ENCODE results near the gene MTA1.

The MTA1 gene

DNA sequence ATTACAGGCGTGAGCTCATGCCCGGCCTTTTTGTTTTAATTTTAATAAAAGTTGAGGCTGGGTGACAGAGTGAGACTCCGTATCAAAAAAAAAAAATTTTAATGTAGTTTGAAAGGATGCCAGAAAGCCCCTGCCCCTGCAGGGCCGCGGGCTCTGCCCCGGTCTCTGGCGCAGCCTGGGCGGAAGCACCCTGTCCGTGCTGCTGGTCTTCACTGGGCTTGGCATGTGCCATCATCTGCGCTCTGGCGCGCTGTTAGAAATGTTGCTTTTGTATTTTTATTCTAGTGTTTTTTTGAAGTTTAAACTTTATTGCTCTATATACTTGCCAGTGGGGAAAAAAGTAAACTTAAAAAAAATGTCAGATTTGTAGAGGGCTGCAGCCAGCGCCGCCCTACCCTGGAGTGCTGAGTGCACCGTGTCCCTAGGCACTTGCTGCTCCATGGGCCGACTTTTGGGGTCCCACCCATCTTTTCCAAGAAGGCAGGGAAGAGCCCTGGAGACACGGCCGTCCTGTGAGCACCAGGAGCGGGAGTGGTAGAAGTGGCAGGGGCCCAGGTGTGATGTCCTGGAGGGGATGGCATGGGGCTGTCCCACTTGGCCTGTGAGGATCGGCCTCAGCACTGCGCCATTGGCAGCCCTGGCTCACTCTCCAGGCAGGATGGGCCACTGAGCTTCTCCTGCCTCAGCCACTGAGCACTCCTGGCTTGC lies 4.0 kb downstream of the MTA1 start:
- DNase-seq (ENCODE audit: low read depth in 2 of 2), result no peak

DNA sequence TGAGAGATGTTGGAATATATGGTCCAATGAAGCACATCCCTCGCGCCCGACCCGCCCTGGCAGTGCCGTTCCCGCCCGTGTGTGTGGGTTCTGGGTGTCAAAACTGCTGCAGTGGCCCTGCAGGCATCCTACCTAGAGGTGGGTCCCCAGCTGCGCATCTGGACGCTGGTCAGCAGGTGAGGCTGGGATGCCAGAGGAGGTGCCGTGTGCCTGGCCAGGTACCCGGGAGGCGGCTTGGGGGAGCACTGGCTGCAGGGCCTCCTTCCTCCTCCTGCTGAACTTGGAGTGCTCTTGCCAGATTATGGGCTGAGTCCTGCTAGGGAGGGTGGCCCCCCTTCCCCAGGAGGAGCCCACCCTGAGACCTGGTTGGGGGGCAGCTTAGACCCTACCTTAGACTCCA lies 5.2 kb downstream of the MTA1 start:
- no peak for DNase-seq (ENCODE audit: low read depth in 2 of 2)

DNA sequence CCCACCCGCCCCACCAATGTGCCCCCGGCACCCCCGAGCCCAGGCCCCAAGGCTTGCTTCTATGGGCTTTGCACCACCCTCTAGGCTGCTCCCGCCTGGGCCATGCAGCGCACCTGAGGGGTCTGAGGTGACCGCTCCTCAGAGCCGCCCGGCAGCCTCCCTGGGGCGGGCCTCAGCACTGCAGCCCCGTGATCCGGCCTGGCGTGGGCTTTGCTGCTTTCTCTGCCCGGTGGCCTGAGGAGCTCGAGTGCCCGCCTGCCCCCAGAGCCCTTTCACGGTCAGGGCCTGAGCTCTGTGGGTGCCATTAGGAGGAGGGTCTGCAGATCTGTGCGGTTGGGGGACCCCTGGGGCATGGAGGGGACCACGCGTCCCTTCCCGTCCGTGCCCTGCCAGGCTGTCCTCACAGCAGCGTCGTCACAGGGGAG lies 6.2 kb downstream of the MTA1 start:
- DNase-seq (ENCODE audit: low read depth in 2 of 2), result no peak

DNA sequence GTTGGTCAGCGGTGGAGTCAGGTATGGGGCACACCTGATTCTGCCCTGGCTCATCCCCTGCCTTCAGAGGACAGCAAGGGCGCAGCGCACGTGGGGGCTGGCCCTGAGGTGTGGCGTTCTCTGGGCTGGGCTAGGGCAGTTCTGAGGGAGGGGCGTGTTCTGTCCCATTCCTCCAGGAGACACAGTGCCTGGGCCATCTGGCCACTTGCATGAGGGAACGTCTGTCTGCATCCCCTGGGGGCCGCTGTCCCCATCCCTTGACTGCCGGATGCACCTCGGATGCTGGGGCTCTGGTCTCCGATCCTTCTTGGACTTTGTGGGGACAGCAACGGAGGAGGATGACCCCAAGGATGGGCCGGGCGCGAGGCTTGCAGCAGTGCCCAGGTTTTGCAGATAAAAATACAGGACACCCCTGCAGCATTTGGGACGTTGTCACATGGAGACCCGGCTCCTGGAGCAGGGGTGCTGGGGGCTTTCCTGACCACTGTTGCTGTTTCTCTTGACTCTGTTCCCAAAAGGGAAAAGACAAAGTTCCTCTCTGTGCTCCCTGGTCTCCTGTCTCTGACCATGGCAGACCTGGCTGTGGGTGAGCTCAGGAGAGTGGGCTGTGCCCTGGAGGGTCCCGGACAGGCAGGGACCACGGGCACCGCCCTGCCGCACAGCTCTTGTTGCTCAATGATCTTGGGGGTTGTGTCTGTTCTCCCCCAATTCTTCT lies 6.9 kb downstream of the MTA1 start:
- DNase-seq (ENCODE audit: low read depth in 2 of 2), result no peak

DNA sequence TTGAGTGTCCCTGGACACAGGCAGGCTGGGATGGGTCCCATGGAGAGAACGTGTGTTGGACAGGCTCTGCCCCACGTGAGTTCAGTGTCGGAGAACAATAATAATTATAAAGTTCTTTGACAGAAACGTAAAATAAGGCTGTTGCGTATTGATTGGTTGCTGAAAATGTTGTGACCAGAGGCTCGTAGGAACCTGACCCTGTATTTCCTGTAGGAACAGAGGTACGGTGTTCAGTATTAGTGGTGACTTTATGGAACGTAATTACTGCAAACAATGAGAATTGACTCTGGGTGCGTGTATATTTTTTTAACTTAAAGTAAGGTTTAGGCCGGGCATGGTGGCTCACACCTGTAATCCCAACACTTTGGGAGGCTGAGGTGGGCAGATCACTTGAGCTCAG lies 7.8 kb downstream of the MTA1 start:
- no peak for DNase-seq (ENCODE audit: low read depth in 2 of 2)

DNA sequence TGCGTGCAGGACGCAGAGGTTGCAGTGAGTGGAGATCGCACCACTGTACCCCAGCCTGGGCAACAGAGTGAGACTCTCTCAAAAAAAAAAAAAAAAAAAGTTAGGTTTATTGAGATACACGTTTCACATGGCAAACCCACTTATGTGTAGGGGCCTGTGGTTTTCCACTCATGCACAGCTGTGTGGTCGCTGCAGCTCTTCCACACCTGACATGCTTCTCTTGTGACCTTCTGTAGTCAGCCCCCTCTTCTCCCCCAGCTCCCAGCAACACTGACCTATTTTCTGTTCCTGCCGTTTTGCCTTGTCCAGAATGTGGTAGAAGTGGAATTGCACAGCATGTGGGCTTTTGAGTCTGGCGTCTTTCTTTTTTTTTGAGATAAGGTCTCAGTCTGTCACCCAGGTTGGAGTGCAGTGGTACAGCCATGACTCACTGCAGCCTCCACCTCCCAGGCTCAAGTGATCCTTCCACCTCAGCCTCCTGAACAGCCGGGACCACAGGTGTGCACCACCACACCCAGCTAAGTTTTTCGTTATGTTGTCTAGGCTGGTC lies 8.4 kb downstream of the MTA1 start:
- DNase-seq (ENCODE audit: low read depth in 2 of 2), result no peak

DNA sequence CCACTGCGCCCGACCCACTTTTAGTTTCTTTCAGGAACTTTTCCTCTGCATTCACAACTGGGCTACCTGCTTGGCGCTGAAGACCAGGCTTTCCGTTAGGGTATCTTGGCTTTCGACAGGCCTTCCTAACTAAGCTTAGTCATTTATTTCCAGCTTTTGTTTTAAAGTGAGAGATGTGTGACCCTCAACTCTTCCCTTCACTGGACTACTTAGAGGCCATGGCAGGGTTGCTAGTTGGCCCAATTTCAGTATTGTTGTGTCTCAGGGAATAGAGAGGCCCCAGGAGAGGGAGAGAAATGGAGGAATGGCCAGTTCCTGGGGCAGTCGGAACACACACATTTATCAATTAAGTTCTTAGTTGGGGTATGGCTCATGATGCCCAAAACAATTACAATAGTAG lies 10.4 kb downstream of the MTA1 start:
- DNase-seq (ENCODE audit: low read depth in 2 of 2), result no peak

DNA sequence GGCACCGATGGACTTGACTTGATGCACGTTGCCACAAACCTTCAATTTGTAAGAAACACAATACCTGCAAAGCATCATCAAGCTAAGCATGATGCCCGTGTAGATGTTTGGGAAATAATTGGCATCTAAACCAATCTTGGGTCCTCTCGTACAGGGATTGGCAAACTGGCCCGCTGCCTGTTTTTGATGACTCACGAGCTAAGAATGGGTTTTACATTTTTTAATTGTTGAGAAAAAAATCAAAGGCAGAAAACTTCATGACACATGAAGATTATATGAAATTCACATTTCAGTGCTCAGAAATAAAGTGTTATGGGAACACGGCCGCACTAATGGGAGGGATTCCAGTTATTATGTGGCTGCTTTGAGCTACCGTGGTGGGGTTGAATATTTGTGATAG lies 10.9 kb downstream of the MTA1 start:
- DNase-seq (ENCODE audit: low read depth in 2 of 2), result no peak

DNA sequence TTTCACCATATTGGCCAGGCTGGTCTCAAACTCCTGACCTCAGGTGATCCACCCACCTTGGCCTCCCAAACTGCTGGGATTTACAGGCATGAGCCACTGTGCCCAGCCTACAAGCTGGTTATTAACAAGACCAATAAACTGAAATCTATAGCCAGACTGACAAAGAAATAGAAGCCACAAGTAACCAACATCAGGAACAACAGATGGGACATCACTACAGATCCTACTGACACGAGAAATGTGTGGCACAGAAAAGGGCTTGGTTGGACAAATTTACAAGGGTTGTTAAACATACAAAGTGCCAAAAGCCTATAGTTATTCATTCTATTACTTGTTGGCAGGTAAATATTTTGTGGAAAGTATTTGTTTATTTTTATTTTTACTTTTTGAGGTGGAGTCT lies 11.6 kb downstream of the MTA1 start:
- DNase-seq (ENCODE audit: low read depth in 2 of 2), result no peak

DNA sequence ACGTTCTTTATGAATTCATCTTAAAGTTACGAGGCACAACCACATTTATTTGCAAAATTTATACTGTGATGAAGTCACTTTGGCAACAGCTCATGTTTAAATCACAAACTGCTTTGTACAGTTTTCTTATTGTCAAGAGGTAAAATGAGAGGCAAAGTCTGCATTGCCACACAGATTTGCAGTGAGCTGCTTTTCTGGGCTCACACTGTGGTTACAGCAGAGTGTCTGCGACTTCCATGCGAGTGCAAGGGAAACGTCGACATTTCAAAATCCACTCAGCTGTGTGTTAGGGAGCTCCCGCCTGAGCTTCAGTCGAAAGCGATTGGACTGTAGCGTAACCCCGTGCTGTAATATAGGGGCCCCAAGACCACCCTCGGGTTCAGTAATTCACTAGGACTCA lies 13.0 kb downstream of the MTA1 start:
- no peak for DNase-seq (ENCODE audit: low read depth in 2 of 2)

DNA sequence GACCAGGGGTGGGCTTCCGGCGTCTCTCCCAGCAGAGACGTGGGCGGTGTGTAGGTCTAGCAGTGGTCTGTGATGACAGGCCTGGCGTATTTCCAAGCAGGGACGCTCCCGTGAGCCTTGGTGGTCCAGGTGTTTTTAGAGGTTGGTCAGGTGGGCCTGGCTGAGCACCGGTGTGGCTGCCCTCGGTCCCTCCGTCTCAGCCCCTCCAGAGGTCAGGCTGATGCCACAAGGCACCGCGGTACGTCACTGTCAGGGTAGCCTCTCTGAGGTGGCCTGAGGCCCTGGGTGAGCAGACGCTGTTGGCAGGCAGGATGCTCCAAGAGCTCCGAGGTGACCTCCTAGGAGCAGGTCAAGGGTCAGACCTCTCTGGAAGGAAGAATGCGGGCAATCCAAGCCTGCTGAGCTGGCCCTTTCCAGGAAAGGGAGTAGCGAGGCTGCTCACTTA lies 13.6 kb downstream of the MTA1 start:
- no peak for DNase-seq (ENCODE audit: low read depth in 2 of 2)

DNA sequence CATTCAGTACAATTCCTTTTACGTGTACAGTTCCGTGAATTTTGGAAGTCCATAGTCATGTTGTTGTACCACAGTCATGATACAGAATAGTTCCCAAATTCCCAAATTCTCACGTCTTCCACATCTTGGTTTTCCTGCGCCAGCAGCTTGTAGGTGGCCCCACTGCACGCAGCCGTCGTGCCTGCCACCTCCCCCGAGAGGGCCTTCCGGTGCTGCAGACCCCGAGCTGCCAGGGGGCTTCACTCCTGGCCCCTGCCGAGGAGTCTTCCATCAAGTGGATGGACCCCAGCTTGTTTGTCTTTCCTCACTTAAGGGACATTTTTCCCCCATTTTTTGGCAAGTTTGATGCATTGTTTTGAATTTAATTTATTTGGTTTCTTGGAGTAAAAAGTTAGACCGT lies 16.8 kb downstream of the MTA1 start:
- DNase-seq (ENCODE audit: low read depth in 2 of 2), result no peak

DNA sequence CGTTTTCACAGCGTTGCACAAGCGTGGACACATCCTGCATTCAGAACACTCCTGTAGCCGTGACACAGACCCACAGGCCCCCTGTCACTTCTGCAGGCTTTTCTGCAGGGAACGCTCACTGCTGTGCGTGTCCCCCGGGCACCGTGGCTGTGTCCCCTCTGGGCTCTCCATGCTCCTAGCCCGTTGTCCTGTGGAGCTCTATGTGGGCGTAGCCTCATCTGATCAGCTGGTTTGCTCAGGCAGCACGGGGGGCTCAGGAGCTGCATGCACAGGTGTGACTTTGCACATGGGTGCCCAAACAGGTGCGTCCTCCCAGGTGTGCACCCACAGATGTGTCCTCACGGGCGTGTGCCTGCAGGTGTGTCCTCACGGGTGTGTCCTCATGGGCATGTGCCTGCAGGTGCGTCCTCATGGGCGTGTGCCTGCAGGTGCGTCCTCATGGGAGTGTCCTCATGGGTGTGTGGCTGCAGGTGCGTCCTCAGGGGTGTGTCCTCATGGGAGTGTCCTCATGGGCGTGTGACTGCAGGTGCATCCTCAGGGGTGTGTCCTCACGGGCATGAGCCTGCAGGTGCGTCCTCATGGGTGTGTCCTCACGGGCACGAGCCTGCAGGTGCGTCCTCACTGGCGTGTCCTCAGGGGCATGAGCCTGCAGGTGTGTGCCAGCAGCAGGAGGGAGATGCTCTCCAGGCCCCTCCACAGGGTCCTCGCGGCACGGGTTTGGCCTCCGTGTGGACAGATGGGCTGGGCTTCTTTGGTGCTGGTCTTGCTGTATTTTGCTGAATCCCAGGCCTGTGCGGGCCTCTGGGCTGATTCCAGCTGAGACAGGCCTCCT lies 17.5 kb downstream of the MTA1 start:
- DNase-seq (ENCODE audit: low read depth in 2 of 2), result no peak

DNA sequence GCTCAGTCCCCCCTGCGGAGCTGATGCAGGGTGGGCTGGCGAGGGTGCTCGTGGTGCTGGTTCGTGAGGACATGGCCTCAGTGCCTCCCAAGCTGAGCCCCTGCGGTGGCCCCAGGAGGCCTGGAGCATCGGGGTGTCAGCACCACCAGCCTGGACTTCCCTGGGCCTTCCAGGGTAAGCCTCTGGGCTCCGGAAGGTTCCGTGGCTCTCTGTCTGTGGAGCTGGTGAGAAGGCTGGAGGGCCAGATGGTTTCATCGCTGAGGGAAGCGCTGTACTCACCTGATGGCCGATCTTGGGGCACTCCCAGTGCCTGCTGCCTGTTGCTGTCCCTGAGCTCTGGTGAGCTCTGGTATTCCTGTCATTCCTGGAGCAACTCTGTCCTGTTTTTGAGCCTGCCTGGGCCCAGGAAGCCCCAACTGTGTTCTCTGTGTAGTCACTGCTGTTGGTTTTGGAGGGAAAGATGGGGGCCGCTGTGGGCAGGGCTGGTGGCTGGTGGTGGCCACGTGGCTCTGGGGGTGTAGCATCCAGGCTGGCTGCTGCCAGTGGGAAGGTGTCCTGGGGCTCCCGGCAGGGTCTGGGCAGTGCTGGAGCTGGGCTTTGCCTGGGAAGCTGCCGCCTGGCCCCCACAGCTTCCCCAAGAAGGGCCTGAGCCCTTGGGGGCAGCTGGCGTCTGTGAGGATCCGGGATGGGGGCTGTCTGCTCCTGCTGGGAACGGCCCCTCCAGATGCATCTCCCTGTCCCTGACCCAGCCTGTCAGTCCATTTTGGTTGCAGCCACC lies 18.3 kb downstream of the MTA1 start:
- DNase-seq (ENCODE audit: low read depth in 2 of 2), result no peak

DNA sequence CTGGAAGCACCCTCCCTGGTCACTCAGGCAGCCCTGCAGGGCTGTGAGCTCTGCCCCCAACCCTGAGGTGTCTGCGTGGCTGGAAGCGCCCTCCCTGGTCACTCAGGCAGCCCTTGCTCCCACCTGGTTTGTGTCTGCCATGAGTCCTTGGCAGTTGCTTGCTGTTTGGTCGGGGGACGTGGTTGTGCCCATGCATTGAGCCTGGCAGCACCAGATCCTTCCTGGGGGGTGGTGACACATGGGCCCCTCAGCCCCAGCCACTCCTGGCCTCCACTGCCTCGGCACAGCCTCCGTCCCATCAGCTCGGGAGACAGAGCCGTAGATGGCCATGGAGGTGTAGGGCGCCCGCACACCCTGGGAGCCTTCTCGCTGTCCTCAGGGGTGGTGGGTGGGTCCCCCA lies 19.6 kb downstream of the MTA1 start:
- no peak for DNase-seq (ENCODE audit: low read depth in 2 of 2)

DNA sequence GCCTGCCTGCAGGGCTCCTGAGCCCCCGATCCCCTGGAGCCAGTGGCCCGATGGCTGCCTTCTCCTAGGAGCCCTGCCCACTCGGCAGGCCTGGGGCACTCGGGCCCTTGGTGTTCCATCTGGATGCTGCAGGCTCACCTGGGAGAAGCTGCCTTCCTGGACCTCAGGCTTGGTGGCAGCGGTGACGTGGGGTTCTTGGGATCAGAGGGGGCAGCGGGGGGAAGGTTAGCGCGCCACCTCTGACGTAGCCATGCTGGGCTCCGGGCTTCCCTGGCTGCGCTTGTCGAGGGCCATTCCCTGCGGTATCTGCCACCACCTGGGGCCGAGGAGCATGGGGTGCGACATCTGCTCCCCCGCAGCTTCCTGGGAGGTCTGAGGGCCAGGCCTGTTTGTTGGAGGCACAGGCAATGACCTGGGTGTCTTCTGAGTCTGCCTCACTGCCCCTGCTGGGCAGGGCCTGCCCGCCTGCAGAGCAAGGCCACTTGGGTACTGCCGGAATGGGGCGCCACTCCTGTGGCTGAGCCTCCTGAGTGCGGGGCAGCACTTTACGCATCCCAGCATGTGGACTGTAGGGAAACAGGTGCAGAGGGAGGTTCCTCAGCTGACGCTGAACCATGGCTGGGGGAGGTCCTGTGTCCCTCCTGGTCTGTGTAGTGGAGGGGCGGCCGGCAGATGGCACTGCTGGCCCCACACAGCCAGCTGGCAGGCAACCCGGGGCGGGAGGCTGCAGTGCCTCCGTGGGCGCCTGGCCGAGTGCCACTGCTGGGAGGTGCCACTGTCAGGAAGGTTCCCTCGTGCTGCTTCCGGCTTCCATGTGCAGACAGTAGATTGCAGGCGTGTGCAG lies 20.3 kb downstream of the MTA1 start:
- no peak for DNase-seq (ENCODE audit: low read depth in 2 of 2)

DNA sequence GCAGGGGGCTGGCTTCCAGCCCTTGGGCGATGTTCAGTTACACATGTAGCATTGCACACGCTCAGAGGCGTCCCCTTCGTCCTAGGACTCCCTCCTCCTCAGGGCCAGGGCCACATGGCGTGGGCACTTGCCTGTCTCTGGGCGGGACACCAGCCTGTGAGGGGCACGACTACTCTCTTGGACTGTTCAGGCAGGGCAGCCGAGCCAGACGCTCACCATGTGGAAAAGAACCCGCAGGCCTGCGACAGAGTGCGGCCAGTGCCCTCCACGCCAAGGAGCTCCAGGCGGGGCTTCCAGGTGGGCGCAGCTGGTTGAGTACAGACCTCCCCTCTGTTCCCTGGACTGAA lies 20.9 kb downstream of the MTA1 start:
- no peak for DNase-seq (ENCODE audit: low read depth in 2 of 2)

DNA sequence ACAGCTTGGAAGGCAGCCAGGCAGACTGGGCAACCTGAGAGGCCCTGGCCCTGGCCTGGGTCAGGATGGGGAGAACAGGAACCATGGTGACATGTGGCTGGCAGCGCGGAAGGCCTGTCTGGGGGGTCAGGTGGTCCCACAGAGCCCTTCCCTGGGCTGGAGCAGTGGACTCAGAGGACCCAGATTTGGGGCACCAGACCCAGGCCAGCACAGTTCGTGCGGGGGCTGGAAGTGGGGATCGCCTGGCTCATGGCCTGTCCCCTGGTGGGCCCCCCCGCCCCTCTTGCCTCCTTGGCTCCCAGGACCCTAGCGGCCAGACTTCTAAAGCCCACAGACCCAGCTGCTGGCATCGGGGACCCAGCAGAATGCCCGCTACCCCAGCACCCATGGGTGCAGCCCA lies 21.4 kb downstream of the MTA1 start:
- DNase-seq (ENCODE audit: low read depth in 2 of 2), result no peak

DNA sequence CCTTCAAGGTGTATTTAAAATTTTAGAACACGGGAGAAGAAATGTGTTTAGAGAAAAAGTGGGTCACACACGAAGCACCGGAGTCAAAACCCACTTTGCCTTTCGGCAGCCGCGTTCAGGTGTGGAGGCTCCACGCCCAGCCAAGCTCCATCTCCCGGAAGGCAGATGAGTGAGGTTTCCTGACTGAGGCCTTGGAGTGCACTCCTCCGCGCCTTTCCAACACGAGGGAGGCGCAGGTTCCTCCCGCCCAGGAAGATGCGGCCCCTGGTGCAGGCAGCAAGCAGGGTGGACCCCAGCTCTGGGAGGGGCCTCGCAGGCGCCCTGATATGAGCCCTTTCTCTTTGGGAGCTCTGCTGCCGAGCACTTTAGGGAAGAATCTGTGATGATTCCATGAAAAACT lies 22.5 kb downstream of the MTA1 start:
- DNase-seq (ENCODE audit: low read depth in 2 of 2), result no peak

DNA sequence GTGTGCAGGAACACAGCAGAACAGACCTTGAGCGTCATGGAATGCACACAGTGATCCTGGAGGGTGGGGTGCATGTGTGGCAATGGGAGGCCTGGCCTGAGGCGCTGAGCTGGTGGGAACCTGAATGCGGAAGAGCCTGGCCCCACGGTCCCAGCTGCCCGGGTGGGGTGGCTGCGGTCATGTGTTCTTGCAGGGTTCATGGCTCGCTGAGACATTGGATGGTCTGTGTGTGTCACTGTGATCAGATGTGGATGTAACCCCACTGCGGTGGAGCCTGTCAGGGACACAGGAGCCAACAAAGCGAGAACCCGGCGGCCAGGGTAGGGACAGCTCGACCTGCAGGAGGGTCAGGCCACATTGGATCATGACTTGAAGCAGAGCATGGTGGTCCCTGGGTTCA lies 23.2 kb downstream of the MTA1 start:
- DNase-seq (ENCODE audit: low read depth in 2 of 2), result no peak

DNA sequence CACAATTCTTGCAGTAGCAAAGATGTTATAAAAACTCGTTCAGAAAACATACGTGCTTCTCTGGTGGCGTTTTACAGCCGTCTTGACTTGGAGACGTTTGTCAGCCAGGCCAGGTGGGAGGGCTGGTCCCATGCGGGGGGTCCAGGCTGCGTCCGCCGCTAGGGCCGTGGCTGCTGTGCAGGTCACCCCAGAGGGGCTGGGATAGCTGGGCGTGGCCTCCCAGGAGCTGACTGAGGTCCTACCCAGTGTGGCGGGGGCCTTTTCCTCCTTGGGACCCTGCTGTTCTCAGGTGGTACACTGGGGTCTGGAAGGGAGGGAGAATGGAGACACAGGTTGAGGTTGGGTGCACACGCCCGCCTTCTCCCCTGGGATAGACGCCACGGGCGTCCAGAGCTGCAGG lies 25.2 kb downstream of the MTA1 start:
- DNase-seq (ENCODE audit: low read depth in 2 of 2), result no peak
